Nephron progenitor cell (in vitro differentiated cells): Measurements from ENCODE around the gene KAT8.

Experiments
- DNase-seq: peaks from one replicate; pipeline ENCODE4 v3.0.0; 2021
- H3K27ac Mint-ChIP-seq: 2 replicates; pipeline ENCODE4 v1.8.0; 2021; ENCODE audit warnings: mild to moderate bottlenecking, moderate library complexity, mixed read lengths
- H3K27me3 Mint-ChIP-seq: 2 replicates; pipeline ENCODE4 v1.8.0; 2021; ENCODE audit warnings: mild to moderate bottlenecking, low read depth, mixed read lengths; ENCODE audit not compliant: poor library complexity
- H3K36me3 Mint-ChIP-seq: 2 replicates; pipeline ENCODE4 v1.8.0; 2021; ENCODE audit warnings: low read depth, mixed read lengths
- H3K4me1 Mint-ChIP-seq: 2 replicates; pipeline ENCODE4 v1.8.0; 2021; ENCODE audit warnings: mixed read lengths
- H3K4me3 Mint-ChIP-seq: 2 replicates; pipeline ENCODE4 v1.8.0; 2021; ENCODE audit warnings: mild to moderate bottlenecking, moderate library complexity, mixed read lengths
- H3K9me3 Mint-ChIP-seq: 2 replicates; pipeline ENCODE4 v1.8.0; 2021; ENCODE audit warnings: mild to moderate bottlenecking, moderate library complexity, mixed read lengths
- CTCF ChIP-seq: fragments of 200-600 bp; sonication (generic); IDR thresholded peaks from 2 replicates; pipeline ENCODE4 v1.5.0; 2021; ENCODE audit warnings: antibody characterized with exemption

Gene KAT8

DNA sequence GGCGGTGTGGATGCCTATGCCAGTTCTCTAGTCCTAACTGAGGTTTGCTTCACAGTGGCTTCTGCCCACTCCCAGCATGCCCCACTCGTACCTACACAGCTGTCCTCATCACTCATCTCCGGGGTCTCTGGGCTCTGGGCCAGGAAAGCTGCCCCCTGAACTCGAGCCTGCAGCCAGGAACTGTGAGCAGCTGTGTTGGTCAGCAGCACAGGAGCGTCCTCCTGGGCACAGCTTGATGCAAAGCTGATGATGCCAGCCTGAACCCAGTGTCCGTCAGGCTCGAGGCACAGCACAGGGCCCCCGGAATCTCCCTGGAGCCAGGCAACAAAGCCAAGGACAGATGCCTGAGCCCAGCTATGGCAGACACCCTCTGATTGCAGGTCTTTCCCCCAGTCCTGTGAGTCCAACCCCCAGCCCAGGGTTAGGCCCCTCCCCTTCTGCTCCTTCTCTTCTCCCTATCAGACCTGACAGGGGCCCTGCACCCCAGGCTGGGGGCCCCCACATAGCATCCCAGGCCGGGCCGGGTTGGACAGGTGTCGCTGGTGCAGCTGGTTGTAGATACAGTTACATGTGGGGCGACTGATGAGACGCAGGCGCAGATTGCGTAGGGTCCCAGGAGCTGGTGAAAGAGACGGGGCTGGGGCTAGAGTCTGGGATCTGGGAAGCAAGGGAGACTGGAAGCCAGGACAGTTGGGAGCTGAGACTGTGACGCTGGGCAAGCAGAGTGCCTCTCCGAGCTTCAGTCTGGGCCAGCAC lies 31.4 kb upstream of the KAT8 start:
- Mint-ChIP-seq H3K27ac (peak overlapping the region; percentile 87), H3K9me3 (no peaks in the 10 kb centered on the region), H3K27me3 (peaks cover 3% of the 10 kb centered on the region), H3K36me3 (peaks cover 18% of the 10 kb centered on the region), H3K4me3 (no peak overlapping the region), H3K4me1 (peaks cover 8% of the 10 kb centered on the region)
- no peak for TF ChIP-seq CTCF
- DNase-seq = no peak

DNA sequence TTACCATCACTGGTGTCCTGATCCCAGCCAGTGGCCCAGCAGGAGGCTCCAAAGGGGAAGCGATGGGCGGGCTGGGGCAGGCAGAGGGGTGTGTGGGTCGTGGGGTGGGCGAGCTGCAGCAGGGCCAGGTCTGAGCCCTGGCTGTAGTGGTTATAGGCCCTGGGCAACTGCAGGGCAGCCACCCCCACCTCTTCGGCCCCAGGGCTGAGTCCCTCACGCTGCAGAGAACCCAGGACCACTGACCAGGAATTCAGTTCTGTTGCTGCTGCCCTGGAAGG lies 30.9 kb upstream of the KAT8 start:
- Mint-ChIP-seq H3K4me3 (no peak overlapping the region), H3K9me3 (no peaks in the 10 kb centered on the region), H3K36me3 (peaks cover 21% of the 10 kb centered on the region), H3K27me3 (peaks cover 3% of the 10 kb centered on the region), H3K27ac (no peak overlapping the region), H3K4me1 (peaks cover 8% of the 10 kb centered on the region)
- no peak for TF ChIP-seq CTCF
- DNase-seq = no peak

- no peak overlapping the region for H3K4me3 Mint-ChIP-seq
- H3K27ac Mint-ChIP-seq = peak overlapping the region; percentile 82
- H3K36me3 Mint-ChIP-seq = peaks cover 15% of the 10 kb centered on the region
- H3K9me3 Mint-ChIP-seq = no peaks in the 10 kb centered on the region
- TF ChIP-seq CTCF = no peak
- DNase-seq = no peak
- H3K27me3 Mint-ChIP-seq = peaks cover 3% of the 10 kb centered on the region
- H3K4me1 Mint-ChIP-seq = peaks cover 3% of the 10 kb centered on the region
Observed at GRCh38 chr16:31087481-31087880, 30.0 kb upstream of the KAT8 start.

GRCh38 chr16:31087971-31088370 lies 29.5 kb upstream of the KAT8 start:
- H3K27ac Mint-ChIP-seq = no peak overlapping the region
- H3K36me3 Mint-ChIP-seq = peaks cover 14% of the 10 kb centered on the region
- H3K27me3 Mint-ChIP-seq = peaks cover 3% of the 10 kb centered on the region
- H3K4me3 Mint-ChIP-seq = no peak overlapping the region
- peaks cover 7% of the 10 kb centered on the region for H3K4me1 Mint-ChIP-seq
- no peak for DNase-seq
- H3K9me3 Mint-ChIP-seq = no peaks in the 10 kb centered on the region
- no peak for TF ChIP-seq CTCF

- TF ChIP-seq CTCF = no peak
- peaks cover 3% of the 10 kb centered on the region for H3K27me3 Mint-ChIP-seq
- no peak within 1 kb of the TSS for H3K27ac Mint-ChIP-seq
- H3K4me3 Mint-ChIP-seq = no peak within 1 kb of the TSS
- no peak for DNase-seq
- peaks cover 14% of the 10 kb centered on the region for H3K36me3 Mint-ChIP-seq
- no peaks in the 10 kb centered on the region for H3K9me3 Mint-ChIP-seq
- peaks cover 12% of the 10 kb centered on the region for H3K4me1 Mint-ChIP-seq
Observed at GRCh38 chr16:31088459-31089183, 28.8 kb upstream of the KAT8 start, which contains the start of gene PRSS53. Gene PRSS53 (minus strand): TSS chr16:31088943. CDS start chr16:31088809, 134 bp downstream.
